ENCODE measurements around the gene CHRND. TPM values are rescaled to one million over a fixed set of nuclear protein-coding genes. Genes with fewer than 3 reads are reported as not detected.

Gene CHRND
- total RNA-seq, 2 experiments from 2014 or later = not detected

GRCh38 chr2:232541961-232542714 is 16.2 kb downstream of the CHRND start:
- Histone ChIP-seq H3K4me2 (ENCODE audit: low read length) (no peak overlapping the region), H4K20me1 (ENCODE audit: insufficient read depth, low read length) (no peaks in the 10 kb centered on the region), H3K4me1 (ENCODE audit: insufficient read depth, low read length, poor library complexity, severe bottlenecking) (no peaks in the 10 kb centered on the region), H3K4me3 (ENCODE audit: low read depth, low read length, poor library complexity, severe bottlenecking) (no peak overlapping the region), H3K36me3 (ENCODE audit: insufficient read depth, low read length) (peaks cover 35% of the 10 kb centered on the region), H3K27ac (ENCODE audit: low read depth, low read length, poor library complexity, severe bottlenecking) (no peak overlapping the region), H2AFZ (ENCODE audit: low read length) (no peak overlapping the region), H3K9me3 (ENCODE audit: low read length) (no peaks in the 10 kb centered on the region), H3K9me2 (ENCODE audit: insufficient read depth, low read length) (no peaks in the 10 kb centered on the region), H3K79me2 (ENCODE audit: insufficient read depth, low read depth, low read length) (peaks cover 2% of the 10 kb centered on the region; the same call in 1 of the 2 replicates)
- intact Hi-C loops (cut with micrococcal nuclease; ENCODE audit: unreplicated experiment) = no loop called here
- DNase-seq (ENCODE audit: low spot score) = no peak
- ChIA-PET CTCF (ENCODE audit: unreplicated experiment) (no interaction called here), POLR2A (no interaction called here)
- TF ChIP-seq, protein P1, sequence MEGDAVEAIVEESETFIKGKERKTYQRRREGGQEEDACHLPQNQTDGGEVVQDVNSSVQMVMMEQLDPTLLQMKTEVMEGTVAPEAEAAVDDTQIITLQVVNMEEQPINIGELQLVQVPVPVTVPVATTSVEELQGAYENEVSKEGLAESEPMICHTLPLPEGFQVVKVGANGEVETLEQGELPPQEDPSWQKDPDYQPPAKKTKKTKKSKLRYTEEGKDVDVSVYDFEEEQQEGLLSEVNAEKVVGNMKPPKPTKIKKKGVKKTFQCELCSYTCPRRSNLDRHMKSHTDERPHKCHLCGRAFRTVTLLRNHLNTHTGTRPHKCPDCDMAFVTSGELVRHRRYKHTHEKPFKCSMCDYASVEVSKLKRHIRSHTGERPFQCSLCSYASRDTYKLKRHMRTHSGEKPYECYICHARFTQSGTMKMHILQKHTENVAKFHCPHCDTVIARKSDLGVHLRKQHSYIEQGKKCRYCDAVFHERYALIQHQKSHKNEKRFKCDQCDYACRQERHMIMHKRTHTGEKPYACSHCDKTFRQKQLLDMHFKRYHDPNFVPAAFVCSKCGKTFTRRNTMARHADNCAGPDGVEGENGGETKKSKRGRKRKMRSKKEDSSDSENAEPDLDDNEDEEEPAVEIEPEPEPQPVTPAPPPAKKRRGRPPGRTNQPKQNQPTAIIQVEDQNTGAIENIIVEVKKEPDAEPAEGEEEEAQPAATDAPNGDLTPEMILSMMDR (conservative IDR thresholded peaks at IDR 0.05; ENCODE audit: low read length) = no peak
- TF ChIP-seq EZH2phosphoT487 (IDR thresholded peaks at IDR 0.05; ENCODE audit: borderline replicate concordance, low read depth, low read length) = no peak
- BruUV-seq (replicated peaks) = no TSS peak

DNA sequence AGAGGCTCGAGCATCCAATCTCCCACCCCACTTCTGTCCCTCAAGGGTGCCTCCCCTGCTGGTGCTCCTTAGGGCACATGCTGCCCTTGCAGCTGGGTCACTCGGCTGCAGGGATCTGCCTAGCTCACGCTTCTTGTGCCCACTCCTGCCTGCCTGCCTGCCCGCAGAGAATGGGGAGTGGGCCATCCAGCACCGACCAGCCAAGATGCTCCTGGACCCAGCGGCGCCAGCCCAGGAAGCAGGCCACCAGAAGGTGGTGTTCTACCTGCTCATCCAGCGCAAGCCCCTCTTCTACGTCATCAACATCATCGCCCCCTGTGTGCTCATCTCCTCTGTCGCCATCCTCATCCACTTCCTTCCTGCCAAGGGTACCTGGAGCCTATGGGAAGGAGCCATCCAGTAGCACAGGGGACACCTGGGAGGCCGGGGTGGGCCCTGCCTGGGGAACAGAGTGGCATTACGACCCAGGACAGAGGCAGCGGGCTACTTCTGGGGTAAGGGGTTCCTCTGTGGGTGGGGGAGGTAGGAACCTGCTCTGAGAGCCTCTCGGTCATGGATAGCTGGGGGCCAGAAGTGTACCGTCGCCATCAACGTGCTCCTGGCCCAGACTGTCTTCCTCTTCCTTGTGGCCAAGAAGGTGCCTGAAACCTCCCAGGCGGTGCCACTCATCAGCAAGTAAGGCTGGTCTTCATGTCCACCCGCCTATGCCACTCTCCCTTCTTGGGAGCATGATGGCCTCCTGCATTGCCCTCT is 16.9 kb downstream of the CHRND start:
- peaks cover 10% of the 10 kb centered on the region for H3K79me2 ChIP-seq (ENCODE audit: insufficient read depth, low read depth, low read length)
- no peaks in the 10 kb centered on the region for H3K9me2 ChIP-seq (ENCODE audit: insufficient read depth, low read length)
- peaks cover 42% of the 10 kb centered on the region for H3K36me3 ChIP-seq (ENCODE audit: insufficient read depth, low read length)
- intact Hi-C loops (cut with micrococcal nuclease; ENCODE audit: unreplicated experiment) = no loop called here
- no peaks in the 10 kb centered on the region for H3K4me1 ChIP-seq (ENCODE audit: insufficient read depth, low read length, poor library complexity, severe bottlenecking)
- no peaks in the 10 kb centered on the region for H3K9me3 ChIP-seq (ENCODE audit: low read length)
- no peak overlapping the region for H2AFZ ChIP-seq (ENCODE audit: low read length)
- ChIA-PET POLR2A (no interaction called here), CTCF (ENCODE audit: unreplicated experiment) (no interaction called here)
- H3K4me3 ChIP-seq (ENCODE audit: low read depth, low read length, poor library complexity, severe bottlenecking) = no peak overlapping the region
- no peak overlapping the region for H3K4me2 ChIP-seq (ENCODE audit: low read length)
- BruUV-seq (replicated peaks) = no TSS peak
- no peaks in the 10 kb centered on the region for H4K20me1 ChIP-seq (ENCODE audit: insufficient read depth, low read length)
- no peak for TF ChIP-seq EZH2phosphoT487 (IDR thresholded peaks at IDR 0.05; ENCODE audit: borderline replicate concordance, low read depth, low read length)
- TF ChIP-seq, protein P1 (conservative IDR thresholded peaks at IDR 0.05; ENCODE audit: low read length) = no peak
- H3K27ac ChIP-seq (ENCODE audit: low read depth, low read length, poor library complexity, severe bottlenecking) = no peak overlapping the region
- no peak for DNase-seq (ENCODE audit: low spot score)

- Histone ChIP-seq H3K36me3 (ENCODE audit: insufficient read depth, low read length) (peaks cover 48% of the 10 kb centered on the region), H2AFZ (ENCODE audit: low read length) (no peak overlapping the region), H3K9me3 (ENCODE audit: low read length) (peaks cover 1% of the 10 kb centered on the region; the same call in 1 of the 2 replicates), H4K20me1 (ENCODE audit: insufficient read depth, low read length) (no peaks in the 10 kb centered on the region), H3K4me3 (ENCODE audit: low read depth, low read length, poor library complexity, severe bottlenecking) (no peak overlapping the region), H3K79me2 (ENCODE audit: insufficient read depth, low read depth, low read length) (peaks cover 16% of the 10 kb centered on the region), H3K27ac (ENCODE audit: low read depth, low read length, poor library complexity, severe bottlenecking) (no peak overlapping the region), H3K4me1 (ENCODE audit: insufficient read depth, low read length, poor library complexity, severe bottlenecking) (peaks cover 2% of the 10 kb centered on the region), H3K4me2 (ENCODE audit: low read length) (no peak overlapping the region), H3K9me2 (ENCODE audit: insufficient read depth, low read length) (no peaks in the 10 kb centered on the region)
- no peak for DNase-seq (ENCODE audit: low spot score)
- ChIA-PET CTCF (ENCODE audit: unreplicated experiment) (no interaction called here), POLR2A (no interaction called here)
- intact Hi-C loops (cut with micrococcal nuclease; ENCODE audit: unreplicated experiment) = no loop called here
- TF ChIP-seq EZH2phosphoT487 (IDR thresholded peaks at IDR 0.05; ENCODE audit: borderline replicate concordance, low read depth, low read length) = no peak
- TF ChIP-seq, protein P1 (conservative IDR thresholded peaks at IDR 0.05; ENCODE audit: low read length) = no peak
- BruUV-seq (replicated peaks) = no TSS peak
Measured at GRCh38 chr2:232543491-232543890, 17.5 kb downstream of the CHRND start.

All from OCI-LY7 (cell line).